Adrenal gland (tissue), 5 donors: ENCODE measurements around the gene PACS2.

Experiments used
- CTCF ChIP-seq, 6 experiments: fragments of 450-650 bp in 4 of 6; fragments of 200-600 bp in 2 of 6; sonication (generic) in 1 of 6; IDR thresholded peaks; 1 replicate in 5 of 6; 2 replicates in 1 of 6; pipeline versions ENCODE4 v1.5.1 to v1.8.0; 2016 to 2021; ENCODE audit warnings: antibody characterized with exemption in 6 of 6, mild to moderate bottlenecking in 2 of 6, moderate library complexity in 1 of 6
- POLR2A ChIP-seq, 2 donors: fragments of 450-650 bp; IDR thresholded peaks; one replicate each; pipeline ENCODE4 v1.6.1; 2017; ENCODE audit warnings: antibody characterized with exemption in 2 of 2, mild to moderate bottlenecking in 2 of 2, moderate library complexity in 1 of 2
- donor health status: DM: no; HTN: no; CAD: no.

GRCh38 chr14:105436402-105436801, 121.9 kb downstream of the PACS2 start:
- TF ChIP-seq CTCF (IDR thresholded peaks at IDR 0.05) (no peak), POLR2A (IDR thresholded peaks at IDR 0.05) (no peak)
